Thoracic aorta (tissue), 2 donors: ENCODE results near the gene SLC15A1. TPM values are rescaled to one million over a fixed set of nuclear protein-coding genes. Genes with fewer than 3 reads are reported as not detected.

Source experiments
- ATAC-seq: fragments of 150-250 bp; one replicate; pipeline ENCODE4 v1.8.0; 2017; ENCODE audit warnings: low read depth; ENCODE audit not compliant: insufficient number of reproducible peaks, low FRiP score
- DNase-seq: peaks from one replicate; pipeline ENCODE4 v3.0.0-alpha.2; 2020; ENCODE audit warnings: low spot score
- H3K27ac ChIP-seq, 2 donors: fragments of 200-600 bp; sonication (generic); 1 replicate in 1 of 2; 2 replicates in 1 of 2; pipeline ENCODE4 v1.5.1; 2016; ENCODE audit warnings: mild to moderate bottlenecking in 2 of 2, moderate library complexity in 2 of 2
- H3K27me3 ChIP-seq: fragments of 200-600 bp; sonication (generic); replicated peaks from 2 replicates; pipeline ENCODE4 v1.6.0; 2016; ENCODE audit warnings: mild to moderate bottlenecking; ENCODE audit not compliant: insufficient read depth
- H3K36me3 ChIP-seq: fragments of 200-600 bp; sonication (generic); one replicate; pipeline ENCODE4 v1.5.1; 2016
- H3K4me1 ChIP-seq, 2 donors: fragments of 200-600 bp; sonication (generic); 1 replicate in 1 of 2; 2 replicates in 1 of 2; pipeline versions ENCODE4 v1.5.1 to v1.6.0; 2016; ENCODE audit warnings: low read depth in 2 of 2, mild to moderate bottlenecking in 1 of 2; ENCODE audit not compliant: control insufficient read depth in 1 of 2
- H3K4me3 ChIP-seq: fragments of 200-600 bp; sonication (generic); 2 replicates; pipeline ENCODE4 v1.5.1; 2016; ENCODE audit warnings: mild to moderate bottlenecking
- H3K9me3 ChIP-seq: fragments of 200-600 bp; sonication (generic); 2 replicates; pipeline ENCODE4 v1.5.1; 2016
- total RNA-seq, 2 donors: library from RNA; depleted of rRNA; stranded (reverse); fragments of >200 nt; gene quantifications; one replicate each; pipeline versions ENCODE4 v1.1.0 to v1.2.3, GENCODE V29; 2016
- TF ChIP-seq, protein P1 (sequence below): fragments of 200-600 bp; sonication (generic); IDR thresholded peaks from one replicate; pipeline ENCODE4 v1.5.1; 2019; ENCODE audit warnings: antibody characterized with exemption

Gene SLC15A1
- total RNA-seq, 2 donors from 2014 or later = not detected

DNA sequence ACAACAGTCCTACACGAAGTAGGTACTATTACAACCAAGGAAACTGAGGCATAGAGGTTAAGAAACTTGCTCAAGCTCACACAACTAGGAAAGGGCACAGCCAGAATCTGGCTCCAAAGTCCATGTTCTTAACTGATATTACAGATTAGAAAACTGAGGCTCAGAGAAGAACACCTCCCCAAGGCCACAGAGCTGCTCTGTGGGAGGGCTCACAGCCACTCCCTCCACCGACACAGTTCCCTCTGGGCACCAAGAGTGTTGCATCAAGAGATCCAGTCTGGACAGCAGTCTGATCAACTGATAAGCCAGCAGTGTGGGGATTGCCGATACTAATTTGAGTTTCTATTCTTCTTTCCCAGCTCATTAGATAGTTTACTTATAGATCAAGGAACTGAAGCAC, 29.5 kb downstream of the SLC15A1 start:
- no peak overlapping the region for H3K4me3 ChIP-seq
- ATAC-seq = no peak
- H3K27me3 ChIP-seq = no peaks in the 10 kb centered on the region
- no peak for DNase-seq
- TF ChIP-seq, protein P1, sequence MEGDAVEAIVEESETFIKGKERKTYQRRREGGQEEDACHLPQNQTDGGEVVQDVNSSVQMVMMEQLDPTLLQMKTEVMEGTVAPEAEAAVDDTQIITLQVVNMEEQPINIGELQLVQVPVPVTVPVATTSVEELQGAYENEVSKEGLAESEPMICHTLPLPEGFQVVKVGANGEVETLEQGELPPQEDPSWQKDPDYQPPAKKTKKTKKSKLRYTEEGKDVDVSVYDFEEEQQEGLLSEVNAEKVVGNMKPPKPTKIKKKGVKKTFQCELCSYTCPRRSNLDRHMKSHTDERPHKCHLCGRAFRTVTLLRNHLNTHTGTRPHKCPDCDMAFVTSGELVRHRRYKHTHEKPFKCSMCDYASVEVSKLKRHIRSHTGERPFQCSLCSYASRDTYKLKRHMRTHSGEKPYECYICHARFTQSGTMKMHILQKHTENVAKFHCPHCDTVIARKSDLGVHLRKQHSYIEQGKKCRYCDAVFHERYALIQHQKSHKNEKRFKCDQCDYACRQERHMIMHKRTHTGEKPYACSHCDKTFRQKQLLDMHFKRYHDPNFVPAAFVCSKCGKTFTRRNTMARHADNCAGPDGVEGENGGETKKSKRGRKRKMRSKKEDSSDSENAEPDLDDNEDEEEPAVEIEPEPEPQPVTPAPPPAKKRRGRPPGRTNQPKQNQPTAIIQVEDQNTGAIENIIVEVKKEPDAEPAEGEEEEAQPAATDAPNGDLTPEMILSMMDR = no peak
- H3K4me1 ChIP-seq = no peaks in the 10 kb centered on the region
- no peaks in the 10 kb centered on the region for H3K9me3 ChIP-seq
- H3K27ac ChIP-seq = no peak overlapping the region
- no peaks in the 10 kb centered on the region for H3K36me3 ChIP-seq

DNA sequence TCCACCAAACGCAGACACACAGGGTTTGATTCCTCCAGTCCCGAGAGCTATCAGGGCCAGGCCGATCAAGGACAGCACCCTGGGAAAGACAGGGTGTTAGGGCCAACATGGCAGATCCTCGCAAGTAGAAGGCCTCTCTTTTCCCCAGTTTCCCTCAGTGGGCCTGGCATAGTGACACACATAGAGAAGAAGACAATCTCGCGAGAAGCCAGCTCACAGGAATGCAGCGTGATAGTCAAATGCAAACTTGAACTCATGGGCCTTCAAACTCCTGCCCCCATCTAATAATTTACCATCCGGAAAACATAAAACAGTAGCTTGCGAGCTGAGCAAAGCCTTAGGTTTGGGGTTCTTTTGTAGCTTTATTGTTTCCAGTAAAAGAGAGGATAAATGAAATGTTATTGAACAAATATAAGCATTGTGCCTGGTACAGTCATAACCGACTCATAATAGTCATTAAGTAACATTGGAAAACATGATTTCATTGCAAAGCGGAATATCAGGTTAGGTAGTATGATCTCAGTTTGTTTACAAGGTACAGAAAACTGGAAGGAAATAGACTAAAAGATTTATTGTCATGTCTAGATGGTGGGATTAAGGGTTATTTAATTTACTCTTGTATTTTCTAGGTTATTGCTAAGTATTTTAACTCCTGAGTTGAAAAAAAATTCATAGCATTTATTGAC, 30.5 kb downstream of the SLC15A1 start:
- TF ChIP-seq, protein P1 = no peak
- H3K9me3 ChIP-seq = no peaks in the 10 kb centered on the region
- no peaks in the 10 kb centered on the region for H3K36me3 ChIP-seq
- H3K4me1 ChIP-seq = no peaks in the 10 kb centered on the region
- DNase-seq = no peak
- H3K27ac ChIP-seq = no peak overlapping the region
- H3K27me3 ChIP-seq = no peaks in the 10 kb centered on the region
- H3K4me3 ChIP-seq = no peak overlapping the region
- ATAC-seq = no peak

DNA sequence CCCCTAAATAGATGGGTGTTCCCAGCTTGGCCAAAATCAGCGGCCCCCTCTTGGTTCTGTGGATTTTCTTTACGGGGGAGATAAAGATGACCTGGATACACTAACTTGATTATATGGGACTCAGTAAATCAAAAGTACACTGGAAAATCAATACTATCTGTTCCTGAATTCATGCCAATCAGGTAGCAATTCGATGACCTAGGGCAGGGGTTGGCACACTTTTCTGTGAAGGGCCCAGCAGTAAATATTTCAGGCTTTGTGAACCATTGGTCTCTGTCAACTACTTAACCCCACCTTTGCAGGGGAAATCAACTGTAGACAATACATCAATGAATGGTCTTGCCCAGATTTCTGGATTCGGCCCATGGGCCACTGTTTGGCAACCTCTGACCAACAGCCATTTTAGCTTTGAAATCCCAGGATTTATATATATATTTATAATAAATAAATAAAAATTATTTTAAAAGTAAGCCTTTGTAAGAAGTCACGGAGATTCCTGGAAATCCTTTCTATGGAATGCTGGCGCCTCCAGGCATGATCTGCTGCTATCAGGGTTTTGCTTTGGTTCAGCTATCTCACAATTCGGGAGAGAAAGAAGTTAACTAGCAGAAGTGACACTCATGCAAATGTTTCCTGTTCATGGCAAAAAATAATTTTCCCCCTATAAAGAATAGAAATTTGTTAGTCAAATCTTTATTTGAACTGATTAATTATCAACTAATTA, 32.8 kb downstream of the SLC15A1 start:
- DNase-seq = no peak
- no peaks in the 10 kb centered on the region for H3K36me3 ChIP-seq
- TF ChIP-seq, protein P1 = no peak
- H3K27ac ChIP-seq = no peak overlapping the region
- no peaks in the 10 kb centered on the region for H3K27me3 ChIP-seq
- no peaks in the 10 kb centered on the region for H3K9me3 ChIP-seq
- H3K4me3 ChIP-seq = no peak overlapping the region
- H3K4me1 ChIP-seq = no peaks in the 10 kb centered on the region
- no peak for ATAC-seq

GRCh38 chr13:98717891-98718290, 34.6 kb downstream of the SLC15A1 start:
- Histone ChIP-seq H3K36me3 (no peaks in the 10 kb centered on the region), H3K4me1 (no peaks in the 10 kb centered on the region), H3K4me3 (no peak overlapping the region), H3K9me3 (no peaks in the 10 kb centered on the region), H3K27ac (no peak overlapping the region), H3K27me3 (no peaks in the 10 kb centered on the region)
- ATAC-seq (no peak), DNase-seq (no peak)
- TF ChIP-seq, protein P1 = no peak

GRCh38 chr13:98717256-98717655, 35.2 kb downstream of the SLC15A1 start:
- no peak for DNase-seq
- H3K27ac ChIP-seq = no peak overlapping the region

More at GRCh38 chr13:98717256-98717655, 35.2 kb downstream of the SLC15A1 start:
- no peaks in the 10 kb centered on the region for H3K9me3 ChIP-seq
- no peaks in the 10 kb centered on the region for H3K36me3 ChIP-seq
- H3K4me3 ChIP-seq = no peak overlapping the region
- no peaks in the 10 kb centered on the region for H3K27me3 ChIP-seq
- TF ChIP-seq, protein P1 = no peak
- no peaks in the 10 kb centered on the region for H3K4me1 ChIP-seq
- no peak for ATAC-seq
